SKM-1 (cell line): ENCODE results near the gene RPS5.
"Not testable (repeated sequence)": the region's sequence is repeated elsewhere in the genome, so short reads cannot be mapped to it uniquely, and the experiment has no call there.

ENCODE experiments used
- DNase-seq: peaks from one replicate; lab custom pipeline; 2025; ENCODE audit not compliant: unreplicated experiment; lab: John Stamatoyannopoulos, UW

The RPS5 gene

DNA sequence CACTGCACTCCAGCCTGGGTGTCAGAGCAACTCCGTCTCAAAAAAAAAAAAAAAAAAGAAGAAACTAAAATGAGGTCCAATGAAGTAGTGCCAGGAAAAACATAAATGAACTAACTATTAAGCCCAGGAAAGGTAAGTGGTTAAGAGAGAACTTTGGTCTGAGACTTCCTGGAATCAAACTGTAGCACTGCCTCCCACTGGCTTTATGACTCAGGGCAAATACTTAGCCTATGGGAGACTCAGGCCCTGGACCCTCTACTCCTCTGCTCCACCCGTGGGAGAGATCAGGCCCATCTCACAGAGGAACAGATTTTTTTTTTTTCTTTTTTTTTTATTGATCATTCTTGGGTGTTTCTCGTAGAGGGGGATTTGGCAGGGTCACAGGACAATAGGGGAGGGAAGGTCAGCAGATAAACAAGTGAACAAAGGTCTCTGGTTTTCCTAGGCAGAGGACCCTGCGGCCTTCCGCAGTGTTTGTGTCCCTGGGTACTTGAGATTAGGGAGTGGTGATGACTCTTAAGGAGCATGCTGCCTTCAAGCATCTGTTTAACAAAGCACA is 16.9 kb downstream of the RPS5 start:
- not testable (repeated sequence) for DNase-seq

DNA sequence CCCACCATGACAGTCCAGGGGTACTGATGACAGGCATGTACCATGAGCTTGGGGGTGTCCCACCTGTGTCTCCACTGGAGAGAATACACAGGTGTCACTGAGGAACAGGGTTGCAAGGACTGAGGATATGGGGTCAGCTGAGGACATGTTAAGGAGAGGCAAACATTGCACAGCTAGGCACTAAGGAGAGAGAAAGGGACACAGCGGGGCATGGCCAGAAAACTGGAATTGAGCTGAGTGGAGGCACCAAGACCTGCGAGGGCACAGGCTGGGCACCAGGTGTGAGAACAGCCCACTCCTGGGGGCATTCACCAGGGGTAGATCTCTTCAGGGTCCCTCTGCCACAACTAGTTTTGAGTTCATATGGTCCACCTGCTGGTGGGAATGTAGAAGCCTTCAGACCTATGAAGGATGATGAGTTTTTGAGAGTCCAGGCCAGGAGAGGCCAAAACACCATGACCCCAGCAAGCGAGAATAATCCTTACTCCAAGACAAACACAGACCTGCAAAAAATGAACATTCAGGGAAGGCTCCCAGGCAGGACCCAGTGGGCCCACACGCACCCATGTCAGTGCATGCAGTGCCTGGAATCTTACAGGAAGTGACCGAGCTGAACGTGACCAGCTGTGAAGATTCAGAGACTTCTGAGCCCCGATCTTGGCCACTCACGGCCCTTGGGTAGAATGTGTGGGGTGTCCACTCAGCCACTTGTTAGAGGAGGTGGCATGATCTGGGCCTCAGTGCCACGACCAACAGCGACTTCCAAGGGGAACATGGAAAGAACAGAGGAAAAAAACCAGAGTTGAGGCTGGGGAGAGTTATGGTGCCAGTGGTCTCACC is 20.0 kb downstream of the RPS5 start:
- DNase-seq, result no peak

DNA sequence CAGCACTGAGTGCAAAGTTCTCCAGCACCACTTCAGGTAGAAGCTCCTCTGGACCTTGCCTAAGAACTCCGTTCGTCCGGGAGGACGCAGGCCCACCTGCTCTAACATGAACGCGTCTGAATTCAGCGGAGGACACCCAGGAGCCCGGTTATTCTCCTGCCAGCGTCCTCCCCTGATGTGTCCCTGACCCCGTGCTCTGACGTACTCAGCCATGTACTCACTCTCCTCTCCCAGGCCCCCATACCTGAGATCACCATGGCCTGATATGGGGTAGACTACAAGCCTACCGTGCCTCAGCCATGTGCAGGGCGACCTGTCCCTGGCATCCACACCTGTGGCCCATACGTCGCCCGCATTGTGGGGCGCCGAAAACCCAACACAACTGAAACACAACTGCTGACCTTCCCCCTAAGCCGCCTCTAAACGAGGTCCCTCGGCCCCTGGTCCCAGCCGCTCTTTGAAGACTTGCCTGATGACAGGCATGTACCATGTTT is 20.6 kb downstream of the RPS5 start:
- DNase-seq, result no peak

DNA sequence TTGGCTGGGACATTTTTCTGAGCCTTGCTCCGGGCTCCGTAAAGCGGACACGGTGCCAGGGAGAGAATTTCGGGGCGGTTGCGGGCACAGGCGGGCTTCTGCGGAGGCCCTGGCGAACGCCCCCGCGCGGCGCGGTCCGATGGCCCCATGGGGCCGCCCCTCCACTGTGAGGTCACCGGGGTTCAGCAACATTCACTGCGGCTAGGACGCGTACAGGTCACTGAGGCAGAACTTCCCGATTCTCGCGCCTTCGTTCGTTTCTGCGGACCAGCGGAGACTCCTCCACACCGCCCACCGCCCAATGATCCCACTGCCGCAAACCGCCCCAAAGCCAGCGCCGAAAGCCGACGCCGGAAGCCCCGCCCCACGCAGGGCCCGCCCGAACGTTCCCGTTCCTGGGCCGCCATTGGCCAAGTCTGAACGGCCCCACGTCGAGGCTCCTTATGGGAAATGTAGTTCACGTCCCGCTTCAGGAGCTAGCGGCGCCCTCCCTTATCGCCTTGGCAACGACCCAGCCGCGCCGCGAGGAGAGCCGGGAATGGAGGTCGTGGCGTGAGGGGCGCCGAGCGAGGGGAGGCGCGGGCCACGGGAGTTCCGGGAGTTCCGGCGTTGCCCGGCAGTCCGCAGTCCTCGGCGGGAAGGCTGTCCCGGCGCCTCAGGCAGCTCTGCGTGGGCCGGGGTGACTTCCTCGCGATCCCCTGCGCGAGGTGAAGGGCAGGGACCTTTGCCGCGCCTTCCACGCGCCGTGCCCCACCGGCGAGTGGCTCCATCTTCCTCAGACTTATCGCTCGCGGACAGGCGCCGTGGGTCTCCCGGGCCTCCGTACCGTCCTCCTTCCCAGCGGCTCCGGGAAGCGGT is 21.3 kb downstream of the RPS5 start, which contains the start of gene ZNF584:
Gene ZNF584 (plus strand): TSS at position 498 of the 858 bp plus-strand sequence. CDS start 499 bp downstream, outside the sequence.
- peak; percentile 50 for DNase-seq

DNA sequence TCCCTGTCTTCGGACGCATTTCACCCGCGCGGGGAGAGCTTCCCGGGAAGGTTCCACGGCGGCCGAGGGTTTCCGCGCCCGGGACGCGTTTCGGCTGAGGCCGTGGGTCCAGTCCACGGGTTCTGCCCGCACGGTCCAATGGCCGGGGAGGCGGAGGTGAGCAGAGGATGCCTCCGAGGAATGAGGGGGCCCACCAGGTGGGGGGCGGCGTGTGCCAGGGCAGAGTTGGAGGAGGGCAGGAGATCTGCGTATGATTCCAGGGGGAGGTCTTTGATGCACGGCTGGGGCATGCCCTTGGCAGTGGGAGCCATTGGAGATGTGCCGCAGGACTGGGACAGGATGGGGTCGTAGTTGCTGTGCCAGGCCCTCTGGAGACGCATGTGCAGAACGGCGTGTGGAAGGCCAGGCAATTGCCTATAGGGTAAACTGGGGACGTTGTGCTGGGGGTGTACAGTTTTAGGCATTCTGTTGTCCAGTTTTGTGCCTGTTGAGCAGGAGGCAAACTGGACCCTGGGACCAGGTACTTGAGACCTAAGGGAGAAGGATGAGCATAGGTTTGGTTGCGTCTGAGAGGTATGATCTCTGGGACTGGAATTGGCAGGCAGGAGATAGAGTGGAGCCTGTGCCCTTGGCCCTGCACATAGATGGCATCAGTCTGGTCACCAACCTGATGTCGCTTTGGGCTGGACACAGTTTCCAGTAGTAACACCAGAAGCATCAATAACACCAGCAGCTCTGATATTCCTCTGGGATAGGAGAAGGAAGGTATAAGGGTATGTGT is 22.1 kb downstream of the RPS5 start:
- no peak for DNase-seq

DNA sequence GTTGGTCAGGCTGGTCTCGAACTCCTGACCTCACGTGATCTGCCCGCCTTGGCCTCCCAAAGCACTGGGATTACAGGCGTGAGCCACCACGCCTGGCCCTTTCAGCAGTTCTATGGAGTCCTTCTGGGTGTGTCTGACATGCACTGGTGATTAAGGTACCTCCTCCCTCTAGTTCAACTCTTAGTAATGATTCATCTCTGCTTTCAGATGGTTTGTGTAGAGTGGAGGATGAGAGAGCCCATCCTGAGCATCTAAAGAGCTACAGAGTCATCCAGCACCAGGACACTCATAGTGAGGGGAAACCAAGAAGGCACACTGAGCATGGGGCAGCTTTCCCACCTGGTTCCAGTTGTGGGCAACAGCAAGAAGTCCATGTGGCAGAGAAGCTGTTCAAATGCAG is 29.5 kb downstream of the RPS5 start:
- no peak for DNase-seq

DNA sequence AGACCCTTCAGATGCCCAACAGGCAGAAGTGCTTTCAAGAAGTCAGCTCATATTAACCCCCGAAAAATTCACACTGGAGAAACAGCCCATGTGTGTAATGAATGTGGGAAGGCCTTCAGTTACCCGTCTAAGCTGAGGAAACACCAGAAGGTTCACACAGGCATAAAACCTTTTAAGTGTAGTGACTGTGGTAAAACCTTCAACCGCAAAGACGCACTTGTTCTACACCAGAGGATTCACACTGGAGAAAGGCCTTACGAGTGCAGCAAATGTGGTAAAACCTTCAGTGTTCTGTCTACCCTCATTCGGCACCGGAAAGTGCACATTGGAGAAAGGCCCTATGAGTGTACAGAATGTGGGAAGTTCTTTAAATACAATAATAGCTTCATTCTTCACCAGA is 30.0 kb downstream of the RPS5 start:
- DNase-seq, result no peak

DNA sequence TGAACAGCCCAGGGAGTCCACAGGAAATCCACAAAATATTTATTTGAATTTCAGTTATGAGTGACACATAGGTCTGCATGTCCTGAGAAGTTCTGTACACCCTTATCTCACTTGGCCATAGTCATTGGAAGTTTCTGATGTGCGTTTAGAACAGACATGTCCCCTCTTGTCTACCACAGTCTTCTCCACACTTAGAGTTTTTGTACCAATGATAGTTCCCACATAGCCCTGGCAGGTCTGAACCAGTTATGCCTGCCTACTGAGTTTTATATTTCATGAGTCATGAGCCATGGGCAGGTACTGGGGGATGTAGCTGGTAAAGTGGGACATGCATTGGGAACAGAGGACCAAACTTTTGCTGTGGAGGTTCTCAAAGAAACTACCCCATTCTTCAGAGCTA is 41.5 kb downstream of the RPS5 start:
- no peak for DNase-seq

DNA sequence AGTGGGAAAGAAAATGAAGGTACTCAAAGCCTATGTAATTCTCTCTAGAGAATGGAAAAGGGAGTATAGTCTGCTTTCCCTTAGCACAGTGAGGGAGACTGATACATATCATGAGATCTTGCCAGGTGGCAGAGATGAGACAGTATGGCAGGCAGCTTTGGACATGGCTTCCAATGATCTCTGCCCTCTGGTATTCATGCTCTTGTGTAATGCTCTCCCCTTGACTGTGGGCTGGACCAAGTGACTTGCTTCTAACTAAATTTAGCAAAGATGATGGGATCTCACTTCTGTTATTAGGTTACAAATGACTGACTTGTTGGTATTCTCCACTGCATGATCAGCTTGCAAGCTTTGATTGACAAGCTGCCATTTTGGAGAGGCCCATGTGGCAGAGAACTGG is 42.7 kb downstream of the RPS5 start:
- no peak for DNase-seq

DNA sequence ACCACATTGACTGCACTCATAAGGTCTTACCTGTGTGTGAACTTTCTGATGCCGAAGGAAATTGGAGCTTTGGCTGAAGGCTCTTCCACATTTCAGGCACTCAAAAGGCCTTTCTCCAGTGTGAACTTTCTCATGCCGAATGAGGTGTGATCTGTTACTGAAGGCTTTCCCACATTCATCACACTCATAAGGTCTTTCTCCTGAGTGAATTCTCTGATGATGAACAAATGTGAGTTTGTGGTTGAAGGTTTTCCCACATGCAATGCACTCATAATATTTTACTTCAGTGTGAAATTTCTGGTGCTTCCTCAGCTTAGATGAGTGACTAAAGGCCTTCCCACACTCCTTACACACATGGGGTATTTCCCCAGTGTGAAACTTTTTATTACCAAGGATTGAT is 47.1 kb downstream of the RPS5 start:
- DNase-seq, result no peak

DNA sequence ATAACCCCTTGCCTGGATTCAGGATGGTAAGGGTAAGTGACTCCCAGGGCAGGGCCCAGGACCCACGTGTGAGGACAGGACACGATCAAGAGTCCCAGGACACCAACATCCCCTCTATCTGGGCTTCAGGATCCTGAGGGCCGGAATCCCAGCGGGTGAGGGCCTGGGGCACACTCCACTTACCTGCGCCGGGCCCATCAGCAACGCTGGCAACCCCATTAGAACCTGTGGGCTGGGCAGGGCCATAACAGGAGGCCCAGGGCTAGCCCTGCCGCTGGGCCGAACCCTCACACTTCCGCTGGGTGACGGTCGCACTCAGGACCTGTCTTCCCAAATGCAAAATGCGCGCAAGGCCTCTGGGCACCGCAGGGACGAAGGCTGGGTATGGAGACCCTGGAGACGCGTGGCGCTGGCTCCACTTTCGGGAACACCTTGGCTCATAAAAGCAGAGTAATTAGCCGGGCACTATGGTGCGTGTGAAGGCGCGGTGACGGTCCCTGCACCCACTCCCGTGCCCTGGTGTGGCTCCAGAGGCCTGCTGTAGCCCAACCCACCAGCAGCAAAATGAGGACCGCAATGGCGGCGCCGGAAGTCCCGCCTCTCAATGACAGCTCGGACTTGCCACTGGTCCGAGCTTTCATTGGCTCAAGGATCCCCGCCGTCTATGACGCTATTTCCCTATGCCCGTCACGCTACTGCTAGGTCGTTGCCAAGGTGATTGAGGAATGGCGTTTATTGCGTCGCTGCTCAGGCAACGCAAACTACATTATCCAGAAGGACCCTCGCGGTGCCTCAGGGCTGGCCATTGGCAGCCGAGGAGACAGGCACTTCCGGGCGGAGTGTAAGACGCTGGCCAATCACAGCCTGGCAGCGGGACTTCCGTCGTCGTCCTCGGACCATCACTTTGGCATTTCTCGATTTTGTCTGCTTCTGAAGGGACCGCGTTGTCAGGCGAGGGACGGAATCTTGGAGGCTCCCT is 52.8 kb downstream of the RPS5 start, which contains the start of gene ZNF132:
Gene ZNF132 (minus strand): TSS at position 578 of the 979 bp plus-strand sequence. CDS start 332 bp downstream, at position 246.
- DNase-seq, result no peak

DNA sequence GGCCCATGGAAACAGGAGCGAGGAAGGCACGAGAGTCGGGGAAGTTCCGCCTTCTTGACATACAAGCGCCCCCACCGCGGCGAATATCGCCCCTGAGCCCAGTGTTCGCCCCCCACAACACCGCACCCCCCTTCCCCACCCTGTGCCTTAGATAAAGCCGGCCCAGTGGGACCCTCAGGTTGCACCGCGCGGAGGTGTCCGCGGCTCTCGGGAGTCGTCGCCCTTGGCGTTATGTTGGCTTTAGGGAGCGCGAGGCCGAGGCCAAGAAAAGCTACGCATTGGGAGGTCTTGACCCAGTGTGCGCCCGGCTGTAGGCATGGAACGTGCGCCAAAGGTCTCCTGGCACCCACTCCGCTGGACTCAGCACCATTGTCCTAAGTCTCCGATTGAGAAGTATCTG is 53.5 kb downstream of the RPS5 start:
- no peak for DNase-seq

DNA sequence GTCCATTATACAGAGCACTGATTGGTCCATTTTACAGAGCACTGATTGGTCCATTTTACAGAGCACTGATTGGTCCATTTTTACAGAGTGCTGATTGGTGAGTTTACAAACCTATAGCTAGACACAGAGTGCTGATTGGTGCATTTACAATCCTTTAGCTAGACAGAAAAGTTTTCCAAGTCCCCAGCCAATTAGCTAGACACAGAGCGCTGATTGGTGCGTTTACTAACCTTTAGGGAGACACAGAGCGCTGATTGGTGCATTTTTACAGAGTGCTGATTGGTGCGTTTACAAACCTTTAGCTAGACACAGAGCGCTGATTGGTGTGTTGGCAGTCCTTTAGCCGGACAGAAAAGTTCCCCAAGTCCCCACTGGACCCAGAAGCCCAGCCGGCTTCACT is 55.9 kb downstream of the RPS5 start:
- not testable (repeated sequence) for DNase-seq
